IPS-11a (cell line): ENCODE measurements around the gene ONECUT3.

Experiments used
- H3K4me3 ChIP-seq: one replicate; pipeline ENCODE4 v1.5.1; 2013; ENCODE audit warnings: low read depth, low read length, control low read depth

Gene ONECUT3

DNA sequence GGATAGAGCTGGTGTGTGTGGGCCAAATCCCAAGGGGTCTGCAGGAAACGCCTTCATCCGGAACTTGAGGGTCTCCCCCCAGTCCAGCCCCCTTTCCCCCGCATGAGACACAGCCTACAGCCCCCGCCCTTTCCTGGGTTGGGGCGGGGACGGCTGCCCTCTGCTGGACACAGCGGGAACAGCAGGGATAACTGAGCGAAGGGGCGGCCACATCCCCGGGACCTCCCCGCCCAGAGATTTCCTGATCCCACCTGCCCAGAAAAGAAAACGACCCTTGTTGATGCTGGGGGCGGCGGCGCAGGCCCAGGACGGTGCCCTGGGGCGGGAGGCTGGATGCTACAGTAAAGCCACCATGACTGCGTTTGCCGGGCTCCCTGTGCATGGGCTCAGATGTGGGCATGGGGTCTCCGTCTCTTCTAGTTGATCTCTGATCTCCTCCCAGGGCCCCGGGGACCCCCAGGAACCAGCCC lies 14.2 kb downstream of the ONECUT3 start:
- H3K4me3 ChIP-seq, result no peak overlapping the region

DNA sequence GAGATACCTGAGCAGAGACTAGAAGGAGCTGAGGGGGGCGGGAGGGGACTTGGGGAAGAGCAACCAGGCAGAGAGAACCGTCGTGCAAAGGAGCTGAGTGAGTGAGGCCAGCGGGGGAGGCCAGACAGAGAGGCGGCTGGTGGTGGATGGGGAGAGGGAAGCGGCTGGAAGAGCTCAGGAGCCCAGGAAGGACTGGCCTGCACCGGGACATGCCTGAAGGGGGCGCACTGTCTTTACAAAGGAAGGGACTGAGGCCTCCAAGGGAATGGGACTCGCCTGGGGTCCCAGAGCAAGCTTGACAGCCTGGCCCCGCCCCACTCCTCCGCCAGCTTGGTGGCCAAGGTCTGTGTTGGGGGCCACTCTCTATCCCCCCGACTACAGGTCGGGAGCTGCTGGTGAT lies 14.9 kb downstream of the ONECUT3 start:
- H3K4me3 ChIP-seq, result no peak overlapping the region

DNA sequence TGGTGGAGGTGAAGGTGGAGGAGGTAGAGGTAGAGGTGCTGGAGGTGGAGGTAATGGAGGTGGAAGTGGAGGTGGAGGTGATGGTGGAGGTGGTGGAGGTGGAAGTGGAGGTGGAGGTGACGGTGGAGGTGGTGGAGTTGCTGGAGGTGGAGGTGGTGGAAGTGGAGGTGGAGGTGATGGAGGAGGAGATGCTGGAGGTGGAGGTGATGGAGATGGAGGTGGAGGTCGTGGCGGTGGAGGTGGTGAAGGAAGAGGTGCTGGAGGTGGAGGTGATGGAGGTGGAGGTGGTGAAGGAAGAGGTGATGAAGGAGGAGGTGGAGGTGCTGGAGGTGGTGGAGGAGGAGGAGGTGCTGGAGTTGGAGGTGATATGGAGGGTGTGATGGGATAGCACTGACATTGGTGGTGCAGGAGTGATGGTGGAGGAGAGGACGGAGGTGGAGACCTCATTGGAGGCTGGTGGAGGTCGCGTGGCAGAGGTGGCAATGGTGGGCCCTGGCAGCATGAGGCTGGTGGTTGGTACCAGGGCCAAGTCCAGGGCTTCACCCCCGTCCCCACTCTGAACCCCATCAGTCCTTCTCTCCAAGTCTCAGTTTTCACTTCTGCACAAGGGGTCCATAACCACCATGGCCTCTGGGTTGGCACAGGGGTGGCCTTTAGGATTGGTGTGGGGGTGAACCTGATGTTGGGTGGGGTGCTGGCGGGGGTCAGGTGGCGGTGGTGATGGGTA lies 15.8 kb downstream of the ONECUT3 start:
- H3K4me3 ChIP-seq, result no peak overlapping the region

DNA sequence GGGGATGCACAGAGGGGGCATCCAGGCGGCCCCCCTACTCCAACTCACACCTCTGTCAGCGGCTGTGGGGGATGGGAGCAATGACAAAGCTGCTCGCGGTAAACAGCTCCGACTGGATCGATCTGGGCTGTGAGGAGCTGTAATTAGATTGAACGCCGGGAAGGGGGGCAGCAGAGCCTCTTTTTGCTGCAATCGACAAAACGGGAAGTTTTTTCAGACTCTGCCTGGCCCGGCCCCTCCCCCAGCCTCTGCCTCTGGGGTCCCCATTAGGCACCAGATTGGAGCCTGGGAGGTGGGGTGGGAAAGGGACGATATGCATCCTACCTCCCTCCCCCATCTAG lies 16.3 kb downstream of the ONECUT3 start:
- no peak overlapping the region for H3K4me3 ChIP-seq

DNA sequence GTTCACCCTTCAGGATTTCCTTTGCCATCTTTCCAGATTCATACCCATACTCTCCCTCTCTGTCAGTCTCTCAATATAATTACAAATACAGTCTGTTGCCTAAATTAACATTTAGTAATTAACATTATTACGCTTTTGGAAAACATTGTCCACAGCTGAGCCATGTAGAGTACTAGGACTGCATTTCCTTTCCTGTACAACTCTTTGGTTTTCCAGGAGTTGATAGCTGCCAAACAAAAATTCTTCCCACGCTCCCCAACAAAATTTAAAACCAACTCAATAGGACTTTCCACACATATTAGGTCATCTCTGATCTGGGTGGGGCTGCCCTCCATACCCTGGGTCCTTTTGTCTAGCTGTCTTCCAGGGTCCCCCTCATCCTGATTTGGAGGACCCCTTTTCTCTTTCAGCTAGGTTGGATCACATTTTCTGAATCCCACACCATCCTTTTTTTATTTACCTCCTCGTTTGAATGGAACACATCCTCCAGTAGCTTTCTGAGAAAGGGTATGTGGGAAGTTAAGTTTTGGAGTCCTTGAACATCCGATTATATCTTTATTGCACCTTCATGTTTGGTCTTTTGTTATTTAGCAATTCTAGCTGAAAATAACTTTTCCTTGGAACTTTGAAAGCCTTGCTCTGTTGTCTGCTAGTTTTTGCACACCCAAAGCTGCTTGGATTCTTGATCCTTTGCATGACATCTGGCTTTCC lies 17.7 kb downstream of the ONECUT3 start:
- H3K4me3 ChIP-seq, result no peak overlapping the region

DNA sequence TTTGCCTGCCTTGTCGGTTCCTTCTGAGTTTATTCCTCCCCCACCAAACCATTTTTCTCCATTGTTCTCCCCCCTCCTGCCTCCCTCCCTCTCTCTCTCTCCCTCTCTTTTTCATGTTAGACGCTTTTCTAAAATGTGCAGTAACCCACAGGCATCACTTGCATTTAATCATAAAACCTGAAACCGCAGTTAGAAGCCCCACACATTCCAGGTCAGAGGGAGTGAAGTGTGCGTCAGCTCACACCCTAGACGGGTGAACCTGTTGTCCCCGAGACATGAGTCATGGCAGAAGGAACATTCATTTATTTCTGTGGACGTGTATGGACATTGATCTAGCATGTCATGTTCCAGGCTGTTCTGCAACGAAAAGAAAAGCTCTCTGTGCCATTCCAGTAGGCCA lies 19.9 kb downstream of the ONECUT3 start:
- no peak overlapping the region for H3K4me3 ChIP-seq

DNA sequence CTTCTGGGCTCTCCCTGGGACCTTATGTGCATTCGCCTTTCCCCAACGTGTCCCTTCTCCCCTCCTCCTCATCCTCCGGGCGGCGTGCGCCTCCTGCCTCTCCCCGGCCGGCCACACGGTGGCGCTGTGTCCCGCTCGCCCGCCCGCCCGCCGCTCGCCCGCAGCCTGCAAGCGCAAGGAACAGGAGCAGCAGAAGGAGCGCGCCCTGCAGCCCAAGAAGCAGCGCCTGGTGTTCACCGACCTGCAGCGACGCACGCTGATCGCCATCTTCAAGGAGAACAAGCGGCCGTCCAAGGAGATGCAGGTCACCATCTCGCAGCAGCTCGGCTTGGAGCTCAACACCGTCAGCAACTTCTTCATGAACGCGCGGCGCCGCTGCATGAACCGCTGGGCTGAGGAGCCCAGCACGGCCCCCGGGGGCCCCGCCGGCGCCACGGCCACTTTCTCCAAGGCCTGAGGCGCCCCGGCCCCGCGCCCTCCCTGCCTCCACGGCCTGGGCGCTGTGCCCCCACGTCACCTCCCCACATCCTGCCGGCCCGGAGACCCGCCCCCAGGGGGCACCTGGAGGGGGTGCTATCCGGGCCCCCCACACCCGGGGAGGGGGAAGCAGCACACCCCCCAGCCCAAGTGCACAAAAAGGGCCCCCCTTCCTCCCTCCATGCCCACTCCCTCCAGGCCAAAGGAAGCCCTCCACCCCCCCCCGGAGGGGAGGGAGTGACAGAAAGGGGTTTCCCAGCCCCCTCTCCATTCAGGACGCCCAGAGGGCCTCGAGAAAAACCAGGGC lies 21.9 kb downstream of the ONECUT3 start:
- H3K4me3 ChIP-seq, result peak overlapping the region; percentile 8

DNA sequence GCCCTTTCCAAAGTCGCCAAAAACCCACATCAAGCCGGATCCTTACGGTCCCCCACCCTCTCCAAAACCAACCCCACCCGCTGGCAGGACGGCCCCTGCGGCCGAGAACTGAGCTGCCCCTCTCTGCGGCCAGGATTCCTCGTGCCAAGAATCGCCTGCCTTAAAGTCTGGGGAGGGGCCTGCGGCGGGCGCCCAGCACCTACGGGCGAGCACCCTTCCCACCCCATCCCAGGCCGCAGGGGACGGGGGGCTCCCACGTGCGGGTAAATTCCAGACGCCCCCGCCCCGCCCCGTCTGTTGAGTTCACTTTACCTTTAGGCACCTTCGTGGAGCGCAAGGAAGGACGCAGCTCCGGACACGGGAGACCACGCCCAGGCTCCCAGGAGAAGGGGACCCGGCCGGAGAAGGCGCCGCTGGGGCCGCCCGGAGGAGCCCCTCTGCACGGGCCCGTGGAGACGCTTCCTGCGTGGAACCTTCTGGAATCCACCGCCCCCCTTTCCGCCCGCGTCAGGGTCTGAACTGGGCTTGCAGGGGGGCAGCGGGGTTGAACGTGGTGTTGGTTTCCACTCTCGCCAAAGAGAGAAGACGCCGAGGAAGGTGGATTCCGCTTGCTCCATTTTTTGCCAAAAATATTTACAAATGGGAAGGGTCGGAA lies 22.8 kb downstream of the ONECUT3 start:
- no peak overlapping the region for H3K4me3 ChIP-seq

DNA sequence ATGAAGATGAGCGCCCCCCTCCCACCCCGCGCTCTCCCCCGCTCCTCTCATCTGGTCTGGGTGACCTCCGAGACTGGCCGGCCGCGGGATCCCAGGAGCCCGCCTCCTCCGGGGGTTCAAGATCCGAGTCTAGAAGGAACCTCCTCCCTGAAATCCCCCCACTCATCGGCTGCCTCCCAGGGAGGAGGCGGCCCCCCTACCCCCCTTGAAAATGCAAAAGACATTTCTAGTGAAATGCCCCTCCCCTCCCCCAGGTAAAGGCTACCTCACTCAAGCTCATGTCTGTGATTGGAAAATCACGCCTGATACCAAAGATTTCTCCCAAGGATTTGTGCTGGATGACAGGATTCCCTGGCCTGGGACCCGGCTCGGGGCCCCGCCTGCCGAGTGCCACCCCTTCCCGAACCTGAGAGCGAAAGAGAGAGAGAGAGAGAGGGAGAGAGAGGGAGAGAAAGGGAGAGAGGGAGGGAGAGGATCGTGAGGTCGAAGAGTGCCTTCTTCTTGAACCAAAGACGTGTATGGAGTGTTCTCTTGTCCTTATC lies 23.4 kb downstream of the ONECUT3 start:
- no peak overlapping the region for H3K4me3 ChIP-seq

DNA sequence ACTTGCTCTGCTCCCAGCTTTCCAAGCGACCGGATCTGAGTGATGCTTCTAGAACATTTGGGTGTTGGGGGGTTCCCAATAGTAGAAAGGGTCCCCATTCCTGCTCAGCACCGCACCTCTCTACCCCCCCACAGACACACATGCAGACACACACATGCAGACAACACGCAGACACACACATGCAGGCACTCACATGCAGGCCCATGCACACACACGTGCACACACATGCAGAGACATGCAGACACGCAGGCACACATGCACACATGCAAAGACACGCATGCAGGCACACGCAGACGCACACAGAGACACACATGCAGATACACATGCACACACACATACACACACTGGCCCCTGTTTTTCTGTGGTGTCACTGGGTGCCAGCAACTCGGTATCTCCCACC lies 23.8 kb downstream of the ONECUT3 start:
- no peak overlapping the region for H3K4me3 ChIP-seq

DNA sequence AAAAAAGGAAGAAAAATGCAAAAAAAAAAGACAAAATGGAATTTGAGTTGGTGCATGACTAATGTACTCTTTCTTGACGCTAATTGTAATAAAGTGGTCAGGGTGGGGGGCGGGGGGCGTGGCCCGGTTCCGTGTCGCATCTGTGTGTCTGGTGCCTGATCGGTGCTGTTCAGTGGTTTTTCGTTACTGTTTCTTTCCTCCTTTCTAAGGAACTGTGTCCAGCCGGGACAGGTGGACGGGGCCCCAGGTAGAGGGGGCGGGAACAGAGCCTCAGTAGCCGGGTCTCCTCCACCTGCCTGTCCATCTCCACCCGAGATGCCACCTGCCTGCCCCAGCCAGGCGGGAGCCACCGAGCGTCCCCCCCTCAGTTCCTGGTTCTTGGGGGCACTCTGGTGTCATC lies 26.3 kb downstream of the ONECUT3 start:
- H3K4me3 ChIP-seq, result no peak overlapping the region

DNA sequence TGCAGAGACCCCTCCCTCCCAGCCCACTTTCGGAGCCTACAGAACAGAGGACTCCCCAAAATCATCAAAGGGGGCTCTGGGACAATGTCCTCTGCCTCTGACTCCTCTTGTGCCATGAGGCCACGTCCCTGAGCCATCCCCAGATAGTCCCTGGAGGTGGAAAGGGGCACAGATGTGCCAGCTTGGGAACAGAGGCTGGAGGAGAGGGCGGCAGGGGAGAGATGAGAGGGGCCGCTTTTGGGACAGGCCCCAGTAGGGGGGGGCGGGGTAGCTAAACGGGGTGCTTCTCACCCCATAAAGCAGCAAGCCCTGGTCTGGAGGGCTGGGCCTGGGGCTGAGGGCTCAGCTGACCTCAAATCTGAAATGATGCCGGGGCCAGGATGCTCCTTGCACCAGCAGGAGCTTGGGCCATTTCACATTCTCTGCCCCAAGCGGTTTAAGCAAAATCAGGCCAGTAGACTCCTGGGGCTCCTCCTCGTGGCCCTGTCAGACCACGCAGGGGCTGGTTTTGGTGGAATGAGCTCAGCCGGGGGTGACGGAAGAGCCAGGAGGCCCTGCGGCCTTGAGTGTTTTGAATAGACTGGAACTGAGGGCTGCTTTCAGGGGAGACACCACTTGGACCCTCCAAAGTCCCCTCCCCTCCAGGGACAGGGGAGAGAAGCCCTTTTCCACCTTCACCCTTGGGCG lies 27.1 kb downstream of the ONECUT3 start:
- H3K4me3 ChIP-seq, result no peak overlapping the region

DNA sequence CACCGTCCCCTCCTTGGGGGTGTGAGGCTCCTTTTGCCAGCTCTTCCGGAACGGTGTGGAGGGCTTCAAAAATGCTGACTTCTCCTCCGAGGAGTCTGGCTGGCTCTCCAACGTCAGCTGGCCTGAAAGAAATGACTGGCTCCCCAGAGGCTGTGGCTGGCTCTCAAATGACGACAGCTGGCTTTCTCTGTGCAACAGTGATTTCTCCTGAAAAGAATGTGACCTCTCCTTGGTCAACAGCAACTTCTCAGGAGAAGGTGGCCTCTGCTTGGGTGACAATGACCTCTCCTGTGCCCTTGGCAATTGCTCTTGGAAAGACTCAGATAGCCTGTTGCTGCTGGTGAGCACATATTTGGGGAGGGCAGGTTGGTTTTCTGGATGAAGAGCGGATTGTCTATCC lies 29.2 kb downstream of the ONECUT3 start:
- no peak overlapping the region for H3K4me3 ChIP-seq

DNA sequence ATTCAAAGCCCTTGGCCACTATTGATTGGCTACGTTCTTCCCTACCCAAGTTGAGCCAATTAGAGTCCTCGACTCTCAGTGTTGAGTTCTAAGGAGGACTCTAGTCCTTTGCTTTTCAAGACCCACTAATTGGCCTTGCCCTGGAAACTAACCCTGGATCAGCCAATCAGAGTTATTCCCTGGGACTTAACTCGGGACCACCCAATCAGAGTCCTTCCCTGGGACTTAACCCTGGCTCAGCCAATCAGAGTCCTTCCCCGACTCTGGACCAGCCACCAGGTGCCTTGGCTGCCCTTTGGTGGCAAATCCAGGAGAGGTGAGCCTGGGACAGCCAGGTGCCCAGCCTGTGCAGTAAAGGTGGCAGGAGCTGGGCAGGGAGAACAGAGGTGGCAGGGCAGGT lies 30.0 kb downstream of the ONECUT3 start:
- no peak overlapping the region for H3K4me3 ChIP-seq

DNA sequence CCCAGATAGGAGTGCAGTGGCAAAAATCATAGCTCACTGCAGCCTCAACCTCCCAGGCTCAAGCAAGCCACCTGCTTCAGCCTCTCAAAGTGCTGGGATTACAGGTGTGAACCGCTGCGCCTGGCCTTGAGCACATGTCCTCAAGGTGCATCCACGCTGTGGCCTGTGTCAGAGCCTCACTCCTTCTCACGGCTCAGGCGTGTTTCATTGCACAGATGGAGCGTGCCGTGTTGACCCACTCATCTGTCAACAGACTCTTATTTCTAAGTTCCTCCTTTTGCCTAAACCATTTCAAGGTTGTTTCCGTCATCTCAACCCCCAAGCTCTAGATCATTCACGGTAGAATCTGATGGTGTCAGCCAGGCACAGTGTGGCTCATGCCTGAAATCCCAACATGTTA lies 30.6 kb downstream of the ONECUT3 start:
- H3K4me3 ChIP-seq, result no peak overlapping the region

DNA sequence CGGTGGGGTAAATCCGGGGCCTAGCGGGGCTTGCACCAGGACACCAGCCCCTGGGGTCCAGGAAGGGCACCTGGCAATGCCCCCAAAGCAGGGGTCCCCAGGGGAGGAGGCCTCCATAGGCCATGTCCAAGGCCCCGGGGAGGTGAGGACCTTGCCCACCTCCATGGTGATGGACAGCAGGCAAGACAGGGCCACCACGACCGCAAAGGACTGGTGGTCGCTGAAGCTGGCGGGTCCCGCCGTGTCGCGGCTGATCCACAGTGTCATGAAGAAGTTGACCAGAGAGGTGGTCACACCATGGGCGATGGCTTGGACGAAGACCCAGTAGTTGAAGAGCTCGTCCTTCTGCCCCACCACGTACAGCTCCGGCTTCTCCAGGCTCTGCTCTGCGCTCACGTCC lies 32.0 kb downstream of the ONECUT3 start:
- no peak overlapping the region for H3K4me3 ChIP-seq

DNA sequence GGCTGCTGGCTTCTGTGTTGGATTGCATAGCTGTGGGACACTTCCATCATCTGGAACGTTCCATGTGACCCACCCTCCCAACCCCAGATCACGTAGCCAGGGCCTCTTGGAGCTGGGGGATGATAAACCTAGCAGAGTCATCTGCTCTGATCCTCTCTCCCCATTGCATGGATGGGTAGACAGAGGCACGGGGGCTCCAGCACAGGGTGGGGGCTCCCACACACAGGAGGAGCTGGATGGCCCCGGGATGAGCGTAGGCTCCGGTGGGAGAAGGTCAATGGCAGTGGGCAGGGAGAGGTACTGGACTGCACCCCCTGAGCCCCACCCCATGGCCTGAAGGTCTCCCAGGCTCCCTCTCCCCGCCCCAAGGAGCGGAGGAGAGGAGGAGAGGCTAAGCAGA lies 33.4 kb downstream of the ONECUT3 start:
- H3K4me3 ChIP-seq, result no peak overlapping the region

DNA sequence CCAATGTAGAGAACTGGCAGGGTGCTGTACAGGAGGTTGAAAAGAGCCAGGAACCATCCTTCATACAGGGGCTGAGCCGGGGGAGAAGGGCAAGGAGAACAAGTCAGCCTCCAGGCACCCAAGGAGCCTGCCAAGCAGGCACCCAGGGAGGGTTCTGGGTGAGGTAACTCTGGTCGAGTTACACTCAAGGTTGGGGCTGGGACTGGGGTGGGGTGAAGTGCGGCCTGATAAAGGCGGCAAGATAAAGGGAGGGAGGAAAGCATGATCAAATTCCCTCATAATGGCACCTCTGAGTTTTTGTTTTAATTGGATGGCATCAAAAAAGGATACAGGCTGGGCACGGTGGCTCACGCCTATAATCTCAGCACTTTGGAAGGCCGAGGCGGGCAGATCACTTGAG lies 33.8 kb downstream of the ONECUT3 start:
- H3K4me3 ChIP-seq, result no peak overlapping the region

DNA sequence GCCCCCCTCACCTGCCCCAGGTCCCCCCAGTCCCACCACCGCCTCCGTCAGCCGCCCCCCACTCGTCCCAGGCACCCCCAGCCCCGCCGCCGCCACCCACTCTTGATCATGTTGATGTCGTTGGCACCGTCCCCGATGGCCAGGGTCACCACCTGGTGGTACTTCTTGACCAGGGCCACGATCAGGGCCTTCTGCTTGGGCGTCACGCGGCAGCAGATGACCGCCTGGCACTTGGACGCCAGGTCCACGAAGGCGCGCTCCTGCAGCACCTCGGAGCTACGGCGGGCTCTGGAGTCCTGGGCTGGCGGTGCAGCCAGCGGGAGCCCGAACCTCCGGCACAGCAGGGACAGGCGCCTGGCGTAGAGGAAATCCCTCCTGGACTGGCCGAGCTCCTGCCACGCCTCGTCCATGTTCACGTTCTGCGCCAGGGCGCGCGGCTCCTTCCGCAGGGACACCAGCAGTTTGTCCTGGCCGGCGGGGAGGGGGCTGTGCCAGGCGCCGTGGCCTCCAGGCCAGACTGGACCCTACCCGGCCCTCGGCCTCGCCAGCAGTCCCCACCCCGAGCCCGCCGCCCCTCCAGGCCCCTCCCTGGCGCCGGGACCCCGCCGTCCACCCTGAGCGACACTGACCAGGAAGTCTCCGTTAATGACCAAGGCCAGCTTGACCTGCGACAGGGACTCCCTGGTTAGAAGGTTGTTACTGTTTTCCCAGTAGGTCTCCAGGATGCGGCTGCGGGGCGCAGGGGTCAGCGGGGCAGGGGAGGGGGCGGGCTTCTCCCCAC lies 36.1 kb downstream of the ONECUT3 start:
- H3K4me3 ChIP-seq, result no peak overlapping the region
